Measurements from ENCODE around the gene NAA80.
"Not testable (repeated sequence)": the region's sequence is repeated elsewhere in the genome, so short reads cannot be mapped to it uniquely, and the experiment has no call there.

NAA80 gene

GRCh38 chr3:50312041-50312440, 12.8 kb upstream of the NAA80 start:
- not testable (repeated sequence) for FAIRE-seq

- no peak for FAIRE-seq
These were observed 5.4 kb upstream of the NAA80 start for GRCh38 chr3:50304601-50305000.

DNA sequence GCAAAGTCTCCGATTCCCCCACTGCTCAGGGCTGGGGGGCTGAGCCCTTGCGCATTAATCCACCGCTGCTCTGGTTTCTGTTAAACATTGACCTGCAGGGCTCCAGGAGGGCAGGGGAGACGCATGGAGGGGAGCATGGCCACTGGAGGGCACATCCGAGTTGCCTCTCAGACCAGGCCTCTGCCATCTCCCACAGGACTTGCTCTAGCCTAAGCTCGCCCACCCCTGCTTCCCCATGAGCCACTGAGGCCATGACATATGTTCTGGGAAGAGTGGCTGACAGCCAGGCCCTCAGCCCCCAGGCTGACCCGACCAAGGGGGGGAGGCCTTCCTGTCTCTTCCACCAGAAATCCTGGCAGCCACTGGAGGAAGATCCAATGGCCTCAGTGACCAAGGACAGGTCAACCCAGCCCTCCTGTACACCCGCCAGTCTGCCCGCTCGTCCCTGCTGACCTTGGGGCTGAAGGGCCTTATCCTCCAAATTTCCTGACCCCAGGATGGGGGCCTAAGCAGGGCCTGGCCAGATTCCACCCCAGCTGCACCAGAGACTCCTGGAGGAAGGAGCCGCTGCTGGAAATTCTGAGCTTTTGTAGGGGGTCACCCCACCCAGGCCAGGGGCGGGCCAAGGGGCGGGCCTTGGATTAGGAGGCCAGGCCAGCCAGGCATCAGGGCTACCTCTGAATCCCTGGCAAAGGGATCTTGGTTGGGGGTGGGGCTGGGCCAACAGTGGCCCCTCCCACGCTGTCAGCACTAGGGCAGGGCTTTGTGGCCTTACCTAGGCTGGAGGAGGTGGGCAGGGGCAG, 4.0 kb upstream of the NAA80 start, which contains the start of gene HYAL1:
Gene HYAL1, minus strand, starts transcription at position 562 of the 803 bp plus-strand sequence. CDS start 618 bp downstream, outside the sequence.
- no peak for FAIRE-seq

DNA sequence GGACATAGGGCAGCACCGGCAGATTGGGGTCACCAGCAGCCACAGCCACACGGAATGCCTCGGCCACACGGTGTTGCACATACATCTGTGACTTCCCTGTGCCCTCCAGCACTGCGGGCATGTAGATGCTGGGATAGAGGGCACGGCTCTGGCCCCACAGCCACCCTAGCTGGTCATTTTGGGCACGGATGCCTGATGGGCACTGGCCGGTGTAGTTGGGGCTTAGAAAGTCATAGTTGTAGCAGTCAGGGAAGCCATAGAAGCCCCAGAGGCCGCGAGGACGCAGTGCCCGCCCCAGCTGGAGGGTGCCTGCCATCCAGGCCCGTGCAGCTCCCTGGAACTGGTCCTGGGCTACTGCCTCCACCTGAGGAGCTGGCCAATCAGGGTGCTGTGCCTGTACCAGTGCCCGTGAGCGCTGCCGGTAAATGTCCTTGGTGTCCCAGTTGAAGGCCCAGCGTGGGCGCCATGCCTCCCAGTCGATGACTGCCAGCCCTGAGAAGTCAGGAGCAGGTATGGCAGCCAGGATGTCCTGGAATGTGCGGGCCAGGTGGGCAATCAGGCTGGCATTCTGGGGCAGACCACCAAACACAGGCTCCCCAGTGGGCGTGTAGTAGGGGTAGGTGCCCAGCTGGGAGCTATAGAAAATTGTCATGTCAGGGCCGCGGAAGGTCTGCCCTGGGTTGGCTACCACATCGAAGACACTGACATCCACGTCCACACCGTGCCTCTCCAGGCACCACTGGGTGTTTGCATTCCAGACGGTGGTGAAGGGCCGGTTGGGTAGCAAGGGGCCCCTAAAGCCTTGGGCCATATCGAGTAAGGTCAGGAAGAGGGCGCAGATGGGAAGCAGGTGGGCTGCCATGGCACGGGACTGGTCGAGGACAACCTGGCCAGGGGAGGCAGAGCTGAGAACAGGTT, 3.1 kb upstream of the NAA80 start:
- no peak for FAIRE-seq

DNA sequence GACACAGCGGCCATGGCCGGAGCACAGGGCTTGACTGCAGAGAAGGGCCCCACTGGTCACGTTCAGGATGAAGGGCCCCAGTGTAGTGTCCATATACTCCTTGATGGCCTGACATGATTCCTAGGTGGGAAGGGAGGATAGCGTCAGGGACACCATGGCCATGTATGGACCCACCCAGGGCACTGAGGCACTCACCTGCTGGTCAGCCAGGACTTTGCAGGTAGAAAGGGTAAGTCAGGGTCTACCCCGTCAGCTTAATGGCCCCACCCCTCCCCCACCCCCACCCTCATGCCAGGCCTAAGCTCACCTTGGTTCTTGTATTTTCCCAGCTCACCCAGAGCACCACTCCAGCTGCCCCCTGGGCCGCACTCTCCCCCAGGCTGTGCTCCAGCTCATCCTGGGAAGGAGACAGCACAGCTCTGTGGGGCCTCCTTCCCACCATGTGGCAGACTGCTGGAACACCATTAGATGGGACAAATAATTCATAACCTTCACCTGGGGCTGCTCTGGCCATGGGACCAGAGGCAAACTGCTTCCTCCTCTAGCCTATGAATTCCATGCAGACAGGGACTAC, 1.6 kb upstream of the NAA80 start:
- no peak for FAIRE-seq

DNA sequence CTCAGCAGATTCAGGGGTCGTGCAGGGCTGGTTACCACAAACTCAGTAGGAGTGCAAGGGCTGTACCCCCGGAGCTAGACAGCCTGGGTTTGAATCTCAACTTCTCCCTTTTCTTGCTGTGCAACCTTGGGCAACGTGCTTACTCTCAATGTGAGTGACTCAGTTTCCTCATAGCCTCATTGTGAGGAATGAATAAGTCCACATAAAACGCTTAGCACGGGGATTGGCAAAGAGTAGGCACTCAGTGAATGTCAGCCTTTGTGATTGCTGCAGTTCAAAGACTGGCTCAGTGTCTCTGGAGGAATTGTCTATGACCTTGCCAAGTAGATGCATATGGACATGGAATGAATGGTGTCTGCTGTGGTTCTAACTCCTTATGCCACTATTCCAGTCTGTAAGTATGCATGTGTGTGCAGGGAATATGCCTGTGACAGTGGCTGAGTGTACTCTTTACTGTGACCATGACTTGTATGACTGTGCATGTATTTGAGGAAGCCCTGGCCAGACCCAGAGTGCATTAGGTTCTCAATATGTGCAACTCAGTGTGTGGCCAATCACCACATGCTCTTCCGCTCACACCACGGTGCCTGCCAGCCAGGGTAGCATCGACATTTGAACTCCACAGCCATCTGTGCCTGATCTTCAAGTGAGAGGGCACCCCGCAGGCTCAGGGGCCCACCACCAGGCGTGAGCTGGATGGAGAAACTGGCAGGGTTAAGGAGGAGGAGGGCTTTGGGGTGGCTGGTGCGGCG, 900 bp upstream of the NAA80 start:
- FAIRE-seq: no peak

GRCh38 chr3:50299638-50299928, 378 bp upstream of the NAA80 start:
- FAIRE-seq: no peak

GRCh38 chr3:50297896-50298725, 1.1 kb downstream of the NAA80 start:
- no peak for FAIRE-seq

DNA sequence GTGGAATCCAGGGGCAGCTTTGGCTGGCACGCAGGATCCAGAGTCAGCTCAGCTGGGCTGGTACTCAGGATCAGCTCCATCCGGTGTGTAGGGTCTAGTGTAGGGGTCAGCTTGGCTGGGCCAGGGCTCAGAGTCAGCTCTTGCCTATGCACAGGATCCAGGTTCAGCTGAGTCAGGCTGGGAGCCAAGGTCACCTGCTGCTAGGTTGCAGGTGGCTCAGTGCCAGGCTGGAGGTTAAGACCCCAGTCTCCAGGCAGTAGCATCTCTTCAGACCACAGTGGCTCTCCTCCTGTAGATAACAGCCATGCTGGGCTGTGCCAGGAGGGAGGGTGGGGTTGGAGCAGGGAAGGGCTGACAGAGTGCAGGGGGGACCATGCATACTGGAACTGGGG, 1.8 kb downstream of the NAA80 start:
- FAIRE-seq: no peak

GRCh38 chr3:50296721-50297383, 2.4 kb downstream of the NAA80 start:
- no peak for FAIRE-seq

- FAIRE-seq: no peak
These were observed 3.4 kb downstream of the NAA80 start for GRCh38 chr3:50295553-50296431.

DNA sequence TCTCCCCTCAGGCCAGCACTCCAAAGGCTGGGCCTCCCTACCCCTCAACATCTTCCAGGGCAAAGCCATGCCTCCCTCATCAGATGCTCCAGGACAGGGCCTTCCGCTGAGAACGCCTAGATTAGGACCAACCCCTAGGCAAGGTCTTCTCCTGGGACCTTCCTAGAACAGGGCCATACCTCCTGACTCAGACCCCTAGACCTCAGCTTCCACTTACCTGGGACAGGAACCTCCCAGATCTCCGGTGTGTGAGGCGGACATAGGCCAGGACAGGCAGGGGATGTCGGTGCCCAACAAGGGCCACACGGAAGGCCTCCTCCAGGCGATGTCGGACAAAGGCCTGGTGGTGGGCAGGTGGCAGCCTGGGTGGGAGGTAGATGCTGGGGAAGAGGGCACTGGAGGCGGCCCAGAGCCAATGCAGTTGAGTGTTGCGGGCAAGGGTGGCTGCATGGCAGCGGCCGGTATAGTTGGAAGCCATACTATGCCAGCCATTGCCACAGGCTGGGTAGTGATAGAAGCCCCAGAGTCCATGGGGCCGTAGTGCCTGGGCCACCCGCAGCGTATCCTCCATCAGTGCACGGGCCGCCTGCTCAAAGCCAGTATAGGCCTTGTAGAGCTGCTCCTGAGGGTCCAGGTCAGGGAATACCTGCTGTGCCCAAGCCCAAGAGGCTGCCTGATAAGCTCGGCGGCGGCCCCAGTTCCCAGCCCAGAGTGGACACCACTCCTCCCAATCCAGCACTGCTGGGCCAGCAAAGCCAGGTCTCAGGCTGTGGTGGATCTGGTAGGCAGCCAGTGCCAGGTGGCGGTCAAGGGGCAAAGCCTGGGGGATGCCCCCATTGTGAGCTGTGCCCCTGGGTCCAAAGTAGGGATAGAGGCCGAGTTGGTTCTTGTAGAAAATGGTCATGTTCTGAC, 4.5 kb downstream of the NAA80 start:
- FAIRE-seq: no peak

- FAIRE-seq: no peak
These were observed 5.1 kb downstream of the NAA80 start for GRCh38 chr3:50294089-50294488.

GRCh38 chr3:50293079-50293801, 6.0 kb downstream of the NAA80 start:
- FAIRE-seq: no peak

GRCh38 chr3:50292159-50293078, 6.8 kb downstream of the NAA80 start, which contains the start of gene IFRD2:
Gene IFRD2, minus strand, starts transcription at chr3:50292429. Its CDS starts 155 bp downstream, at chr3:50292274.
- FAIRE-seq: peak; percentile 84

- FAIRE-seq: no peak
These were observed 9.0 kb downstream of the NAA80 start for GRCh38 chr3:50290161-50290641.

GRCh38 chr3:50289130-50289529, 10.1 kb downstream of the NAA80 start:
- FAIRE-seq: no peak

All from islet of Langerhans (tissue), 1 donor.